HEK293T (cell line): Measurements from ENCODE around the gene PSEN1.

ENCODE experiments used
- BHLHE40 ChIP-seq: fragments of 450-650 bp; IDR thresholded peaks from 2 replicates; pipeline ENCODE4 v1.6.1; 2016; ENCODE audit warnings: mild to moderate bottlenecking, moderate library complexity, borderline replicate concordance
- CTBP1 ChIP-seq: fragments of 450-650 bp; IDR thresholded peaks from 2 replicates; pipeline ENCODE4 v1.6.1; 2016; ENCODE audit warnings: borderline replicate concordance
- FOXK2 ChIP-seq: fragments of 450-650 bp; IDR thresholded peaks from 2 replicates; pipeline ENCODE4 v1.6.1; 2016; ENCODE audit warnings: mild to moderate bottlenecking
- ZNF384 ChIP-seq: fragments of 450-650 bp; IDR thresholded peaks from 2 replicates; pipeline ENCODE4 v1.6.1; 2016

DNA sequence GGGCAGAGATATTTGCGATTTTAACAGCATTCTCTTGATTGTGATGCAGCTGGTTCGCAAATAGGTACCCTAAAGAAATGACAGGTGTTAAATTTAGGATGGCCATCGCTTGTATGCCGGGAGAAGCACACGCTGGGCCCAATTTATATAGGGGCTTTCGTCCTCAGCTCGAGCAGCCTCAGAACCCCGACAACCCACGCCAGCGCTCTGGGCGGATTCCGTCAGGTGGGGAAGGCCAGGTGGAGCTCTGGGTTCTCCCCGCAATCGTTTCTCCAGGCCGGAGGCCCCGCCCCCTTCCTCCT, 271 bp upstream of the PSEN1 start:
- no peak for TF ChIP-seq BHLHE40
- no peak for TF ChIP-seq FOXK2
- TF ChIP-seq CTBP1: no peak
- TF ChIP-seq ZNF384: no peak
